GM18873 (cell line): ENCODE measurements around the gene HAPLN3.
"Not testable (repeated sequence)": the region's sequence is repeated elsewhere in the genome, so short reads cannot be mapped to it uniquely, and the experiment has no call there.

Source experiments
- ATAC-seq: cut with Tn5 transposase; IDR thresholded peaks from one replicate; pipeline ENCODE4 v1.9.1; 2021; ENCODE audit warnings: mild to moderate bottlenecking, moderate library complexity, moderate number of reproducible peaks; ENCODE audit not compliant: unreplicated experiment, low FRiP score

Gene HAPLN3

GRCh38 chr15:88894819-88895767 is at the start of gene HAPLN3:
TSS of gene HAPLN3 (minus strand) at chr15:88895544. CDS start at chr15:88887298, 8,246 bp downstream.
- ATAC-seq = no peak

GRCh38 chr15:88940110-88940675 is 44.8 kb upstream of the HAPLN3 start:
- ATAC-seq = no peak

- no peak for ATAC-seq
Measured at GRCh38 chr15:88939486-88939806, 44.1 kb upstream of the HAPLN3 start.

- no peak for ATAC-seq
Measured at GRCh38 chr15:88938802-88939485, 43.6 kb upstream of the HAPLN3 start.

GRCh38 chr15:88934449-88934848 is 39.1 kb upstream of the HAPLN3 start:
- not testable (repeated sequence) for ATAC-seq

GRCh38 chr15:88932875-88933330 is 37.6 kb upstream of the HAPLN3 start:
- no peak for ATAC-seq

- no peak for ATAC-seq
Measured at GRCh38 chr15:88932271-88932874, 37.0 kb upstream of the HAPLN3 start.

GRCh38 chr15:88930579-88930978 is 35.2 kb upstream of the HAPLN3 start:
- ATAC-seq = no peak

- not testable (repeated sequence) for ATAC-seq
Measured at GRCh38 chr15:88929358-88930098, 34.2 kb upstream of the HAPLN3 start.

GRCh38 chr15:88928192-88928591 is 32.8 kb upstream of the HAPLN3 start:
- ATAC-seq = not testable (repeated sequence)

GRCh38 chr15:88925648-88926047 is 30.3 kb upstream of the HAPLN3 start:
- ATAC-seq = not testable (repeated sequence)

GRCh38 chr15:88920892-88921435 is 25.6 kb upstream of the HAPLN3 start:
- not testable (repeated sequence) for ATAC-seq

GRCh38 chr15:88920186-88920891 is 25.0 kb upstream of the HAPLN3 start:
- ATAC-seq = no peak

GRCh38 chr15:88918738-88919137 is 23.4 kb upstream of the HAPLN3 start:
- peak; percentile 77 for ATAC-seq

GRCh38 chr15:88917760-88918159 is 22.4 kb upstream of the HAPLN3 start:
- ATAC-seq = no peak

GRCh38 chr15:88915354-88915753 is 20.0 kb upstream of the HAPLN3 start:
- no peak for ATAC-seq

GRCh38 chr15:88913850-88914169 is 18.5 kb upstream of the HAPLN3 start:
- ATAC-seq = no peak

- peak; percentile 48 for ATAC-seq
Measured at GRCh38 chr15:88913017-88913849, 17.9 kb upstream of the HAPLN3 start, which contains the start of gene MFGE8. TSS of gene MFGE8 (minus strand) at chr15:88913379. CDS start at chr15:88913319, 60 bp downstream.
